ENCODE results near the gene CNTNAP2. TPM values are rescaled to one million over a fixed set of nuclear protein-coding genes. Genes with fewer than 3 reads are reported as not detected.

The CNTNAP2 gene
- total and polyA plus RNA-seq, 9 of the 15 experiments (the other 6 are each of a cell fraction or from before 2014, with no cell fraction given), result 0.04 to 0.62 (median 0.09) TPM; not detected in 4

DNA sequence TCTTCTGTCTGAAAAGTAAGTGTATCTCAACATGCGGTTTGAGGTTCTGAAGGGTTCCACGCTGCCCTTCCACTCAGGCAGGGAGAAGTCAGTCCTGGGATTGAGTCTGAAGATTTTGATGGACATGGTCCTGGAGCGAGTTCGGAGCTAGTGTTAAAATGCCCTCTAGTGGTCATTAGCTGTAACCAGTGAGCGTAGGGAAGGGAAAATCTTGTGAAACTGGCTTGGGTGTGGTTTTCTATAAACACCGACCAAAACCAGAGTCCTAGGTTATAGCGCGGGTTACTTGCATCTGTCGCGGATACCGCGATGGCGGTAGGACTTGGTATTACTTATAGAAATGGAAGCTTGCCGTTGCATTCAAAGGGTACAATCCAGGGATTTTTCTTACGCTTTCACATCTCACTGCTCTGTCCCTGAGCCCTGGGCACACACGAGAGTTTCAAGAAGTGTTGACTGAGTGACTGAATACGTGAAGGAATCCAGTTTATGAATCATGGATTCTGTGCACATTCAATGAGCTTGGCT lies 2125.8 kb downstream of the CNTNAP2 start (continued):
- TF ChIP-seq STAG1 (CRISPR knock-in tag; IDR thresholded peaks at IDR 0.05; ENCODE audit: borderline replicate concordance), result peak; percentile 30; the same call in 1 of the 2 replicates
- no peak for TF ChIP-seq ELK1 (CRISPR knock-in tag; IDR thresholded peaks at IDR 0.05)
- TF ChIP-seq ZNF707 (CRISPR knock-in tag; conservative IDR thresholded peaks at IDR 0.05), result no peak
- 0 out of 2 replicates have a peak, but pooled peaks have one; percentile 18 for TF ChIP-seq TEAD4 (IDR thresholded peaks at IDR 0.05; ENCODE audit: low read length)
- TF ChIP-seq TEAD4 (CRISPR knock-in tag; IDR thresholded peaks at IDR 0.05; ENCODE audit: borderline replicate concordance), result no peak
- no peak for TF ChIP-seq SIX5 (IDR thresholded peaks at IDR 0.05; ENCODE audit: borderline replicate concordance in 1 of 2, insufficient read depth in 1 of 2, low read depth in 1 of 2, low read length in 2 of 2)
- TF ChIP-seq PHTF2 (CRISPR knock-in tag; IDR thresholded peaks at IDR 0.05), result no peak
- TF ChIP-seq ZNF696 (CRISPR knock-in tag; conservative IDR thresholded peaks at IDR 0.05), result no peak
- peak; percentile 46 to 86 for TF ChIP-seq RAD21 (CRISPR knock-in tag; conservative IDR thresholded peaks at IDR 0.05 in 1 of 2, IDR thresholded peaks at IDR 0.05 in 1 of 2)
- TF ChIP-seq MAZ (CRISPR knock-in tag; conservative IDR thresholded peaks at IDR 0.05 in 1 of 2, IDR thresholded peaks at IDR 0.05 in 1 of 2), result no peak
- TF ChIP-seq MXD1 (CRISPR knock-in tag; IDR thresholded peaks at IDR 0.05; ENCODE audit: borderline replicate concordance, poor library complexity, severe bottlenecking), result no peak
